ENCODE results near the gene ZNF491. TPM values are rescaled to one million over a fixed set of nuclear protein-coding genes. Genes with fewer than 3 reads are reported as not detected.

Gene ZNF491
- total and polyA plus RNA-seq, 2 donors (not counting 1 experiment from before 2014, with no cell fraction given), result 0.57 to 1.7 TPM

DNA sequence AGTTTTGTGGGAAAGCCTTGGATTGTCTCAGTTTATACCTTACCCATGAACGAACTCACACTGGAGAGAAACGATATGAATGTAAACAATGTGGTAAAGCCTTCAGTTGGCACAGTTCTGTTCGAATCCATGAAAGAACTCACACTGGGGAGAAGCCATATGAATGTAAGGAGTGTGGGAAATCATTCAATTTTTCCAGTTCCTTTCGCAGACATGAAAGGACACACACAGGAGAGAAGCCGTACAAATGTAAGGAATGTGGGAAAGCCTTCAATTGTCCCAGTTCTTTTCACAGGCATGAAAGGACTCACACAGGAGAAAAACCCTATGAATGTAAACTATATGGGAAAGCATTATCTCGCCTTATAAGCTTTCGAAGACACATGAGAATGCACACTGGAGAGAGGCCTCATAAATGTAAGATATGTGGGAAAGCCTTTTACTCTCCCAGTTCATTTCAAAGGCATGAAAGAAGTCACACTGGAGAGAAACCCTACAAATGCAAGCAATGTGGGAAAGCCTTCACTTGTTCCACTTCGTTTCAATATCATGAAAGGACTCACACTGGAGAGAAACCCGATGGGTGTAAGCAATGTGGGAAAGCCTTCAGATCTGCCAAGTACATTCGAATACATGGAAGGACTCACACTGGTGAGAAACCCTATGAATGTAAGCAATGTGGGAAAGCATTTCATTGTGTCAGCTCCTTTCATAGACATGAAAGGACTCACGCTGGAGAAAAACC is 8.2 kb downstream of the ZNF491 start:
- CTCF ChIA-PET, result no interaction called here
- Mint-ChIP-seq H3K4me3 (no peak overlapping the region), H3K4me1 (no peaks in the 10 kb centered on the region), H3K9me3 (ENCODE audit: insufficient read depth) (peaks cover 18% of the 10 kb centered on the region), H3K27me3 (no peaks in the 10 kb centered on the region), H3K27ac (no peak overlapping the region)
- H3K4me3 ChIP-seq (ENCODE audit: control extremely low read depth in 1 of 5, extremely low read depth in 1 of 5, insufficient read depth in 1 of 5, low read depth in 2 of 5, low read length in 4 of 5), result no peak overlapping the region
- H4K20me1 ChIP-seq (ENCODE audit: control insufficient read depth, insufficient read depth, low read length, poor library complexity, severe bottlenecking), result no peaks in the 10 kb centered on the region
- peaks cover 0 to 3% of the 10 kb centered on the region in 2 experiments for H3K36me3 ChIP-seq (replicated peaks in 1 of 2; ENCODE audit: control extremely low read depth in 1 of 2, control insufficient read depth in 1 of 2, extremely low read depth in 1 of 2, insufficient read depth in 2 of 2, low read length in 1 of 2)
- no peaks in the 10 kb centered on the region for H3K79me2 ChIP-seq (ENCODE audit: control insufficient read depth, insufficient read depth, low read length)
- no peaks in the 10 kb centered on the region for H3K4me1 ChIP-seq (ENCODE audit: control insufficient read depth in 2 of 2, insufficient read depth in 2 of 2, low read length in 2 of 2)
- H3K9ac ChIP-seq (ENCODE audit: low read length), result no peak overlapping the region
- no peak overlapping the region for H3K4me2 ChIP-seq (replicated peaks; ENCODE audit: low read depth, low read length, poor library complexity, severe bottlenecking)
- intact Hi-C loops (cut with micrococcal nuclease), result no loop called here
- WGBS (ENCODE audit: insufficient coverage), result 96% methylated on average over 4 of the region's 11 CpGs
- no peak overlapping the region for H3K27ac ChIP-seq (ENCODE audit: low read length in 2 of 2)
- no peak for TF ChIP-seq EZH2 (IDR thresholded peaks at IDR 0.05; ENCODE audit: borderline replicate concordance, insufficient read depth, low read depth, low read length, poor library complexity, severe bottlenecking)
- no peak for TF ChIP-seq CTCF (IDR thresholded peaks at IDR 0.05)
- no peak overlapping the region for H2AFZ ChIP-seq (ENCODE audit: insufficient read depth, low read depth, low read length, poor library complexity, severe bottlenecking)
- POLR2A ChIA-PET, result no interaction called here
- peaks cover 12 to 26% (median 26%) of the 10 kb centered on the region in 3 donors for H3K9me3 ChIP-seq (ENCODE audit: control extremely low read depth in 1 of 3, control insufficient read depth in 2 of 3, insufficient read depth in 1 of 3, low read length in 2 of 3)
- no peaks in the 10 kb centered on the region for H3K27me3 ChIP-seq (replicated peaks in 1 of 4; ENCODE audit: control extremely low read depth in 1 of 4, control insufficient read depth in 3 of 4, insufficient read depth in 4 of 4, low read length in 3 of 4)
- peak; percentile 19 for DNase-seq
- ATAC-seq (ENCODE audit: low read depth), result no peak

GRCh38 chr19:11807099-11807380 is 8.7 kb downstream of the ZNF491 start:
- no peaks in the 10 kb centered on the region for H3K27me3 ChIP-seq (replicated peaks in 1 of 4; ENCODE audit: control extremely low read depth in 1 of 4, control insufficient read depth in 3 of 4, insufficient read depth in 4 of 4, low read length in 3 of 4)
- no peak for DNase-seq
- H3K4me1 ChIP-seq (ENCODE audit: control insufficient read depth in 2 of 2, insufficient read depth in 2 of 2, low read length in 2 of 2), result no peaks in the 10 kb centered on the region
- no peak overlapping the region for H3K4me3 ChIP-seq (ENCODE audit: control extremely low read depth in 1 of 5, extremely low read depth in 1 of 5, insufficient read depth in 1 of 5, low read depth in 2 of 5, low read length in 4 of 5)
- Mint-ChIP-seq H3K4me3 (no peak overlapping the region), H3K4me1 (peaks cover under 1% of the 10 kb centered on the region), H3K27me3 (no peaks in the 10 kb centered on the region), H3K27ac (no peak overlapping the region), H3K9me3 (ENCODE audit: insufficient read depth) (peaks cover 18% of the 10 kb centered on the region)
- ChIA-PET CTCF (no interaction called here), POLR2A (no interaction called here)
- no peak overlapping the region for H3K9ac ChIP-seq (ENCODE audit: low read length)
- WGBS (ENCODE audit: insufficient coverage), result no CpG with 5 or more reads among the region's 2 CpGs
- H3K79me2 ChIP-seq (ENCODE audit: control insufficient read depth, insufficient read depth, low read length), result no peaks in the 10 kb centered on the region
- peaks cover 0 to 3% of the 10 kb centered on the region in 2 experiments for H3K36me3 ChIP-seq (replicated peaks in 1 of 2; ENCODE audit: control extremely low read depth in 1 of 2, control insufficient read depth in 1 of 2, extremely low read depth in 1 of 2, insufficient read depth in 2 of 2, low read length in 1 of 2)
- TF ChIP-seq CTCF (IDR thresholded peaks at IDR 0.05), result no peak
- TF ChIP-seq EZH2 (IDR thresholded peaks at IDR 0.05; ENCODE audit: borderline replicate concordance, insufficient read depth, low read depth, low read length, poor library complexity, severe bottlenecking), result no peak
- H3K9me3 ChIP-seq (ENCODE audit: control extremely low read depth in 1 of 3, control insufficient read depth in 2 of 3, insufficient read depth in 1 of 3, low read length in 2 of 3), result peaks cover 12 to 26% (median 26%) of the 10 kb centered on the region in 3 donors
- no peak overlapping the region for H3K27ac ChIP-seq (ENCODE audit: low read length in 2 of 2)
- intact Hi-C loops (cut with micrococcal nuclease), result no loop called here
- no peak for ATAC-seq (ENCODE audit: low read depth)
- H4K20me1 ChIP-seq (ENCODE audit: control insufficient read depth, insufficient read depth, low read length, poor library complexity, severe bottlenecking), result no peaks in the 10 kb centered on the region
- no peak overlapping the region for H3K4me2 ChIP-seq (replicated peaks; ENCODE audit: low read depth, low read length, poor library complexity, severe bottlenecking)
- no peak overlapping the region for H2AFZ ChIP-seq (ENCODE audit: insufficient read depth, low read depth, low read length, poor library complexity, severe bottlenecking)

Data from B cell (primary cell).